AG04450 (cell line): ENCODE data around the gene POMZP3. TPM values are rescaled to one million over a fixed set of nuclear protein-coding genes. Genes with fewer than 3 reads are reported as not detected.
"Not testable (repeated sequence)": the region's sequence is repeated elsewhere in the genome, so short reads cannot be mapped to it uniquely, and the experiment has no call there.

Experiments
- CTCF ChIA-PET: fragments of 300-600, 350-600 bp; formaldehyde crosslinking; extraction: SDS; loops from one replicate; lab custom pipeline; 2022; ENCODE audit warnings: antibody characterized with exemption, inconsistent platforms; lab: Charles Lee
- POLR2A ChIA-PET: fragments of 350-600 bp; formaldehyde crosslinking; extraction: SDS; loops from one replicate; lab custom pipeline; 2021; ENCODE audit warnings: antibody characterized with exemption, inconsistent platforms; lab: Yijun Ruan, JAX
- DNase-seq: peaks from one replicate; pipeline ENCODE4 v3.0.0-alpha.2; 2011; ENCODE audit warnings: low read depth, low spot score
- H3K27ac ChIP-seq: one replicate; pipeline ENCODE4 v1.5.1; 2012; ENCODE audit warnings: low read depth, low read length, control low read depth
- H3K27me3 ChIP-seq: one replicate; pipeline ENCODE4 v1.6.0; 2012; ENCODE audit warnings: low read length; ENCODE audit not compliant: control insufficient read depth, insufficient read depth
- H3K4me3 ChIP-seq: 2 replicates; pipeline ENCODE4 v1.5.1; 2011; ENCODE audit warnings: mild to moderate bottlenecking, low read depth, low read length, control low read depth
- H3K9me3 ChIP-seq: 2 replicates; pipeline ENCODE4 v1.5.1; 2012; ENCODE audit warnings: low read length; ENCODE audit not compliant: control insufficient read depth, insufficient read depth
- polyA plus RNA-seq: library from polyadenylated mRNA; depleted of rRNA; stranded (reverse); fragments of >200 nt; gene quantifications from 2 replicates; pipeline ENCODE4 v1.2.3, GENCODE V29; 2011; rRNA removed

The POMZP3 gene
- polyA plus RNA-seq, 1 experiment = 4.1 TPM

GRCh38 chr7:76561342-76561741, 65.7 kb downstream of the POMZP3 start:
- H3K4me3 ChIP-seq, H3K27me3 ChIP-seq, CTCF ChIA-PET, DNase-seq, POLR2A ChIA-PET, H3K9me3 ChIP-seq, H3K27ac ChIP-seq: not testable (repeated sequence)

DNA sequence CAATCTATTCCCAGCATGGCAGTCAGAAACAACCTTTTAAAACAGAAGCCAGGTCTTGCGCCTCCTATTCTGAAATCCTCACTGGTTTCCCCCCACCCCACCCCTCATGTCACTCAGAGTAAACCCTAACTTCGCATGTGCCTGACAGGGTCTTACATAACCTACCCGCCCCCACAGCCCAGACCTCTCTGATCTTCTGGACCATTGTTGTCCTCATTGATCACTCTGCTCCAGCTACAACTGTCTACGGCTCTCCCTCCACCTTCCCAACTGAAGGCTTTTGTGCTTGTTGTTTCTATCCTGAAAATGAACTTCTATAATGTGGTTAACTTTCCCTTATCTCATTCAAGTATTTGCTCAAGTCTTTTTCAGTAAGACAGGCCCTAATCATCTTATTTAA, 66.9 kb downstream of the POMZP3 start:
- H3K27me3 ChIP-seq, H3K27ac ChIP-seq, H3K9me3 ChIP-seq, DNase-seq, CTCF ChIA-PET, POLR2A ChIA-PET, H3K4me3 ChIP-seq: not testable (repeated sequence)

Other genes with a start within 250 kb of the POMZP3 start
- gene SSC4D, start 217.6 kb downstream of the POMZP3 start, polyA plus RNA-seq = 0.45 and 0.57 TPM in 2 replicates
- 0.63 and 1.0 TPM in 2 replicates for gene ZP3, start 202.3 kb downstream of the POMZP3 start, polyA plus RNA-seq
- 2.6 and 4.2 TPM in 2 replicates for gene DTX2, start 165.6 kb downstream of the POMZP3 start, polyA plus RNA-seq
- not detected in 2 replicates for gene UPK3B, start 116.7 kb downstream of the POMZP3 start, polyA plus RNA-seq
- not detected in 2 replicates for gene SPDYE16, start 84.0 kb downstream of the POMZP3 start, polyA plus RNA-seq